DMS79 (cell line): ENCODE results near the gene PHTF2.
"Not testable (repeated sequence)": the region's sequence is repeated elsewhere in the genome, so short reads cannot be mapped to it uniquely, and the experiment has no call there.

ENCODE experiments used
- DNase-seq: peaks from one replicate; lab custom pipeline; 2025; lab: John Stamatoyannopoulos, UW

PHTF2 gene

DNA sequence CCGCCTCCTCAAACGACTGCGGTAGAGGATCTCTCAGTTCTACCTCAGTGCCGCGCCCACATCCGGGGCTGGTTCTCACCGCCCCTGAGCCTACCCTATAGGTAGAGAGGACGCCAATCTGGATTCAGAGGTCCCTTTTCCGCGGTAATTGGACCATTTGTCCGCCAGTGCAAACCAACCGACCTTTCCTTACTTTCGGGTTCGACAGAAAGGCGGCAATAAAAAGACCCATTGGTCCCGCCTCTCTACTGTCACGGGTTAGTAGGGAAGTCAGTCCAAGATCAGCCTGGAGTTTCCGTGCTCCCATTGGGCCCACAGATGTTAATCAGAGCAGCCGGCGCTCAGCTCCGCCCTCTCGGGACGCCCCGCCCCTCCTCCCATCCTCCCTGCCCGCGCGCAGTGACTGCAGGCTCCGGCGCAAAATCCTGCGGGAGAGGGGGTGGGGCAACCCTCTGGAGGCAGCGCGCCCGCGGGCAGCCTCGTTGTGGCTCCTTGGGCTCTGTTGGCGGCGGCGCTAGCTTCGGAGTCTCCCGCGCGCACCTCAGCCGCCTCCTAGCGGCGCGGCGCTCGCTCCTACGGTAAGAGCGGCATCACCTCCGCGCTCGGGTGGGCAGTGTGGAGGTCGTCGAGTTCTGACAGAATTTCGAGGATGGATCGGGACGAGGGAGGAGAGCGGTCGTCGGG is at the start of gene PHTF2, which contains the start of gene TMEM60:
Gene PHTF2 (plus strand): TSS at position 380 of the 684 bp plus-strand sequence.
Gene TMEM60 (minus strand): TSS at position 41 of the 684 bp plus-strand sequence. CDS start 4,061 bp downstream, outside the sequence.
- DNase-seq: peak; percentile 100

DNA sequence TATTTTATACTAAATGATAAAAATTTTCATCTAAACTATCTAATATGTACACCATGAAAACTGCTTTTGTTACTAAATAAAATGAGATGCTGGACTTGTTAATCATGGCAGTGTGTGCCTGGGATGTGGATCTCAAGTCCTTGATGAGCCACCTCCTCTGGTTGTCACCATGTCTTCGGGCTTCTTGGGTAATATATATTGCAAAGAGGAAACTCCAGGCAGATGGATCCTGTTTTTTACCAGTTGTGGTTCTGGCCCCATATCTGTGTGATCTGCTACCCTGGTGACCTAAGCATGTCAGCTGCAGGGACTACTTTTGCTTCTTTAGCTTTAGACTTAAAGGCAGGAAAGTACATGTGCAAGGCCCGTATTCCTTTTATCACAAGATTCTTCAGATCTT is 46.6 kb upstream of the PHTF2 start:
- DNase-seq: no peak

- DNase-seq: peak; percentile 57
Measured at GRCh38 chr7:77753173-77753572, 45.4 kb upstream of the PHTF2 start.

DNA sequence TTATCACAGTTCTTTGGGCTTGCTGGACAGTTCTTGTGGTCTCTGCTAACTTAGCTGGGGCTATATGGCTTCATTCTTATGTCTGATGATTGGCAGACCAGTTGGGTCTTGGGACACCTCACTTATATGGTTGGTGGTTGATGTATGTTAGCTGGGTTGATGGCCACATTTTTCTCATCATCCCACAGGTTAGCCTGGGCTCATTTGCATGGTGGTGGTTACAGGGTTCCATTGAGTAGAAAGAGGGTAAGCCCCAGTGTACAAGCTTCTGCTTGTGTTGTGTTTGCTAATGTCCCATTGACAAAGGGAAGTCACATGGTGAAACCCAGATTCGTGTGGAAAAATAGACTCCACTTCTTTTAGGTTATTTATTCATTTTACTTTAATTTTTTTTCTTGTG is 41.0 kb upstream of the PHTF2 start:
- no peak for DNase-seq

- DNase-seq: peak; percentile 6
Measured at GRCh38 chr7:77759294-77759889, 39.2 kb upstream of the PHTF2 start.

DNA sequence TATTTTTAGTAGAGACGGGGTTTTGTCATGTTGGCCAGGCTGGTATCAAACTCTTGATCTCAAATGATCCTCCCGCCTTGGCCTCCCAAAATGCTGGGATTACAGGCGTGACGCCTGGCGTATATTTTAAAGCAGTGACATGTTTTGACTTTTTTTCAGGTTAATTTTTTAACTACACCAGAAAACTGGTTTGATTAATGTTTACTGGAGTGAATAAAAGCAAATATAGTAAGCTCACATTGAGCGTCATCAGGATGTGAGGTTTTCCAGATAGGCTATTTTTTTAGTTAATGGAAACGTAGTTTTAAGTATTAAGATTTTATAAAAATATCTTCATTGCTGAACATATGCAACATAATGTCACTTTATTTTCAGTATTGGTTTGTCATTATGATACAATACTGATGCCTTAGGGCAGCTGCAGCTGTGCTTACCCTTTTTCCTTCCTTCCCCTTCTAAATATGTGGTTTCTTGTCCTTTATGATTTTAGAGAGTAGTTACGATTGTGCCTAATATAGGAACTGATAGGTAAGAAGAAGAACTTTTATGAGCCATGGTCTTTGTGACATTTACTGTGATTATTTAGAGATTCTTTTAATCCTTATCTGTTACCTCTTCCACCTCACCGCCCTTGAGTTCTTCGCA is 37.6 kb upstream of the PHTF2 start:
- no peak for DNase-seq

DNA sequence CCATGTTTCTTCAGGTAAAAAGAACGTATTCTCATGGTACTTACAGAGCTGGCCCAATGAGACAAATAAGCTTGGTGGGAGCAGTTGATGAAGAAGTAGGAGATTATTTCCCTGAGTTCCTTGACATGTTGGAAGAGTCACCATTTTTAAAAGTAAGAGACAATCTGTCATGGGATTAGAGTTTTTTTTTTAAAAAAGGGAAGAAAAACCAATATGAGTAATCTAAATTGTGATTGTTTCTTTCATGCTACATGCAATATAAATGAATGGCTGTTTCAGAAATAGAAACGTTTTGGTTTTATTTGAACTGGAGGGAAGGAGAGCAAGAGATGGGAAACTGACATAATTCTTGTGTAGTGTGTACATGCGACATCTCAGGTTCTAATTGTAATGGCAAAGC is 33.1 kb upstream of the PHTF2 start:
- DNase-seq: no peak

DNA sequence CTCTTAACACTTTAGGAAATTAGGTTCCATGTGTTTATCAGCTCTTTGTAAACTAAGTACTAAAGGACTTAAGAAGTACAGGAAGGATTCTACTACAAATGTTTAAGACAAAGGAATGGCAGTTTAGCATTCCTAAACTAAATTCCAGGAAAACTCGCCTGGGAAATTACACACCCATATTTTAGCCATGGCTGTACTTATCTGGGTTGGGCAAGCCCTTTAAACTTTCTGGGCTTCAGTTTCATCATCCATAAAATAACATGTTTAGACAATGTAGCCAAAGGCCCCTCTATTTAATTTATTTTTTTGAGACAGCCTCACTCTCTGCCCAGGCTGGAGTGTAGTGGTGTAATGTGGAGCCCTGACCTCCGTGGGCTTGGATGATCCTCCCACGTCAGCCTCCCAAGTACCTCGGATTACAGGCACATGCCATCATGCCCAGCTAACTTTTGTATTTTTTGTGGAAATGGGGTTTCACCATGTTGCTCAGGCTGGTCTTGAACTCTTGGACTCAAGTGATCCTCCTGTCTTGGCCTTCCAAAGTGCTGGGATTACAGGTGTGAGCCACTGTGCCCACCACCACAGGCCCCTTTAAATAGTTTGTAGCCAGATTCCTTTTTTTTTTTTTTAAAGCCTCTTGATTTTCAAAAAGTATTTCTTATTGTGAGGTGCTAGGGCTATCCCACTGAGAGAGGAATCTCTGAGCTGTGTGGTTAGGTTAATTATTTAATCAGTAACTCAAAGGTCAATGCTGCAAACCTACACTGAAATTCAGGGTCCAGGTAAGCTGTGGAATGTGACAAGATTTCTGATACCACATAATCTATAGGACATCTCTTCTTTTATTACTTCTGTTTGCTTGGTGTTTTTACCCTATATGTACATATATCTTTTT is 32.4 kb upstream of the PHTF2 start:
- no peak for DNase-seq

GRCh38 chr7:77766801-77767605 is 31.6 kb upstream of the PHTF2 start:
- DNase-seq: no peak

DNA sequence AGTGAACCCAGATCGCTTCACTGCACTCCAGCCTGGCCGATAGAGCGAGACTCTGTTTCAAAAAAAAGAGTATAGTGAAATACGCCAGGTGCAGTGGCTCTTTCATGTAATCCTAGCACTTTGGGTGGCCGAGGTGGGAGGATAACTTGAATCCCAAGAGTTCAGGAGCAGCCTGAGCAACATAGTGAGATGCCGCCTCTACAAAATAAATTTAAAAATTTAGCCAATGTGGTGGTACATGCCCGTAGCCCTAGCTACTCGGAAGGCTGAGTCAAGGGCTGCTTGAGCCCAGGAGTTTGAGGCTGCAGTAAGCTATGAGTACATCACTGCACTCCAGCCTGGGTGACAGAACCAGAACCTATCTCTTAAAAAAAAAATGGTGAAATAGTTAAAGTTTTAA is 28.3 kb upstream of the PHTF2 start:
- DNase-seq: no peak

DNA sequence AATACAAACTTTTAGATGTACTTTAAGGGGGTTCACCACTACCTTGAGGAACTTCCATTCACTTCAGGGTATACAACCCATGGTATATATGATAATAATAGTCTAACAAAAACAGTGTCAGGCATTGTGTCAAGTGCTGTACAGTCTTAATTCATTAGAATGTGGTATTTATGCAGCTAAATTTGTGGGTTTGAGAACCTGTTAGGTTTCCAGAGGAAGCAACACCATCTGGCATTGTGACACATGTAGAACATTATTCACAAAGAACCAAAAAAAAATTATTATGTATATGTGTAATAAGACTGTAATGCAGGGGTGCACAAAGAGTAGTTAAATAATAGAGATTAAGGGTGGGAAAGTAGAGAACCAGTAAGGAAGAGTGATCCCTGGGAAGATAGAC is 26.7 kb upstream of the PHTF2 start:
- no peak for DNase-seq

DNA sequence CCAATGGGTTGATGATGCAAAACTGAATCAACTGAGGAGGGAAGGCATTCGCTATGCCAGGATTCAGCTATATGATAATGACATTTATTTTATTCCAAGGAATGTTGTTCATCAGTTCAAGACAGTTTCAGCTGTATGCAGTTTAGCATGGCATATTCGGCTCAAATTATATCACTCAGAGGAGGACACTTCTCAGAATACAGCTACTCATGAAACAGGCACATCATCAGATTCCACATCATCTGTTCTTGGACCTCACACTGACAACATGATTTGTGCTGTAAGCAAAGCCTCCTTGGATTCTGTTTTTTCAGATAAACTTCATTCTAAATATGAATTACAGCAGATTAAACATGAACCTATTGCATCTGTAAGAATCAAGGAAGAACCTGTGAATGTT is 20.0 kb upstream of the PHTF2 start:
- DNase-seq: no peak

GRCh38 chr7:77782383-77782782 is 16.2 kb upstream of the PHTF2 start:
- DNase-seq: no peak

- no peak for DNase-seq
Measured at GRCh38 chr7:77783111-77783510, 15.5 kb upstream of the PHTF2 start.

- DNase-seq: no peak
Measured at GRCh38 chr7:77783545-77783944, 15.0 kb upstream of the PHTF2 start.

- DNase-seq: not testable (repeated sequence)
Measured at GRCh38 chr7:77784426-77784825, 14.1 kb upstream of the PHTF2 start.

DNA sequence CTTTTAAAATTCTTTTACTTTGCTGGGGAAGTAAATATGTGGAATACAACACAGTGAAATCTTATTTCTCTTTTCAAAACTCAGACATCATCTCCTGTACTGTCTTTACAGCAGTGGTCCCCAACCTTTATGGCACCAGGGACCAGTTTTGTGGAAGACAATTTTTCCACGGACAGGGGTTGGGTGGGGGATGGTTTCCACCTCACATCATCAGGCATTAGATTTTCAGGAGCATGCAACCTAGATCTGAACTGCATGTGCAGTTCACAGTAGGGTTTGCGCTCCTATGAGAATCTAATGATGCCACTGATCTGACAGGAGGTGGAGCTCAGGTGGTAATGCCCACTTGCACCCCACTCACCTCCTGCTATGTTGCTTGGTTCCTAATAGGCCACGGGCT is 12.6 kb upstream of the PHTF2 start:
- DNase-seq: no peak

GRCh38 chr7:77786741-77787140 is 11.8 kb upstream of the PHTF2 start:
- DNase-seq: no peak

- no peak for DNase-seq
Measured at GRCh38 chr7:77788327-77788902, 10.2 kb upstream of the PHTF2 start.

- DNase-seq: peak; percentile 64
Measured at GRCh38 chr7:77791336-77791735, 7.2 kb upstream of the PHTF2 start.

DNA sequence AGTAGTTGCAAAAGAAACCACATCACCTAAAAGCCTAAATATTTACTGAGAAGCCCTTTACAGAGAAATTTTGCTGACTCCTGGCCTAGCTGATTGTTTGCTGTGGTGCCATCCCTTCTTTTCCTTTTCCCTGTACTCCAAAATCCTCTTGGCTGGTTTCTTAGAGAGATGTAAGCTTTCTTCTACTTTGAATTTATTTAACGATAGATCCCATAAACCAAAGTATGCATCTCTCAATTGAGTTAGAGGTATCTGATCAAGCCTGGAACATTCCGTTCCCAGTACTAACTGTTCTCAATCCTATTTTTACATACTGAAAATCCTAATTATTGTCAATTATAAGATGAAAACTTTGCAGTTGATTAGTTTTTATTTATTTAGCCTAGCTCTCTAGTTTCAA is 6.6 kb upstream of the PHTF2 start:
- no peak for DNase-seq
